ENCODE measurements around the gene ACADM.

Gene ACADM

GRCh38 chr1:75723989-75724471, 479 bp upstream of the ACADM start:
- no peak for TF ChIP-seq ZFX (IDR thresholded peaks at IDR 0.05; ENCODE audit: borderline replicate concordance)
- no peak for TF ChIP-seq CTCF (IDR thresholded peaks at IDR 0.05)

GRCh38 chr1:75725266-75725665, 757 bp downstream of the ACADM start:
- peak overlapping the region; percentile 75 for H3K27ac ChIP-seq
- no peak for TF ChIP-seq ZFX (IDR thresholded peaks at IDR 0.05; ENCODE audit: borderline replicate concordance)
- no peak for TF ChIP-seq CTCF (IDR thresholded peaks at IDR 0.05)

More at GRCh38 chr1:75723989-75724471, 479 bp upstream of the ACADM start:
- peak overlapping the region; percentile 75 for H3K27ac ChIP-seq

- peak overlapping the region; percentile 75 for H3K27ac ChIP-seq
- TF ChIP-seq CTCF (IDR thresholded peaks at IDR 0.05) (no peak), ZFX (IDR thresholded peaks at IDR 0.05; ENCODE audit: borderline replicate concordance) (no peak)
Observed at GRCh38 chr1:75725861-75726361, 1.4 kb downstream of the ACADM start.

- no peak overlapping the region for H3K27ac ChIP-seq
- TF ChIP-seq ZFX (IDR thresholded peaks at IDR 0.05; ENCODE audit: borderline replicate concordance) (no peak), CTCF (IDR thresholded peaks at IDR 0.05) (no peak)
Observed at GRCh38 chr1:75727571-75727970, 3.1 kb downstream of the ACADM start.

- TF ChIP-seq CTCF (IDR thresholded peaks at IDR 0.05) (no peak), ZFX (IDR thresholded peaks at IDR 0.05; ENCODE audit: borderline replicate concordance) (no peak)
- H3K27ac ChIP-seq = no peak overlapping the region
Observed at GRCh38 chr1:75730432-75730831, 5.9 kb downstream of the ACADM start.

GRCh38 chr1:75731881-75732280, 7.4 kb downstream of the ACADM start:
- TF ChIP-seq CTCF (IDR thresholded peaks at IDR 0.05) (no peak), ZFX (IDR thresholded peaks at IDR 0.05; ENCODE audit: borderline replicate concordance) (no peak)
- H3K27ac ChIP-seq = no peak overlapping the region

- TF ChIP-seq ZFX (IDR thresholded peaks at IDR 0.05; ENCODE audit: borderline replicate concordance) (no peak), CTCF (IDR thresholded peaks at IDR 0.05) (no peak)
- H3K27ac ChIP-seq = no peak overlapping the region
Observed at GRCh38 chr1:75732703-75733102, 8.2 kb downstream of the ACADM start.
